ENCODE results near the gene LTBP4. TPM values are rescaled to one million over a fixed set of nuclear protein-coding genes. Genes with fewer than 3 reads are reported as not detected.

LTBP4 gene
- total RNA-seq, 4 donors from 2014 or later, result 134 to 276 (median 196) TPM

DNA sequence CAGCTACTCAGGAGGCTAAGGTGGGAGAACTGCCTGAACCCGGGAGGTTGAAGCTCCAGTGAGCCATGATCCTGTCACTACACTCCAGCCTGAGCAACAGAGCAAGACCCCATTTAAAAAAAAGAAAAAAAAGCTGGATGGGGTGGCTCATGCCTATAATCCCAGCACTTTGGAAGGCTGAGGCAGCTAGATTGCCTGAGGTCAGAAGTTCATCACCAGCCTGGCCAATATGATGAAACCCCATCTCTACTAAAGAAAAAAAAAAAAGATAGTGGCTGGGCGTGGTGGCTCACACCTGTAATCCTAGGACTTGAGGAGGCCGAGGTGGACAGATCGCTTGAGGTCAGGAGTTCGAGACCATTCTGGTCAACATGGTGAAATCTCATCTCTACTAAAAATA is 15.0 kb downstream of the LTBP4 start:
- Histone ChIP-seq H3K27ac (no peak overlapping the region), H3K36me3 (peaks cover 8 to 16% of the 10 kb centered on the region in 2 donors), H3K27me3 (no peaks in the 10 kb centered on the region), H3K4me1 (peaks cover 0 to 8% of the 10 kb centered on the region in 2 donors), H3K9me3 (no peaks in the 10 kb centered on the region), H3K4me3 (replicated peaks in 1 of 3) (no peak overlapping the region)
- WGBS, 2 donors, result 85 to 93% methylated on average over 5 of the region's 5 CpGs
- TF ChIP-seq, protein P1, sequence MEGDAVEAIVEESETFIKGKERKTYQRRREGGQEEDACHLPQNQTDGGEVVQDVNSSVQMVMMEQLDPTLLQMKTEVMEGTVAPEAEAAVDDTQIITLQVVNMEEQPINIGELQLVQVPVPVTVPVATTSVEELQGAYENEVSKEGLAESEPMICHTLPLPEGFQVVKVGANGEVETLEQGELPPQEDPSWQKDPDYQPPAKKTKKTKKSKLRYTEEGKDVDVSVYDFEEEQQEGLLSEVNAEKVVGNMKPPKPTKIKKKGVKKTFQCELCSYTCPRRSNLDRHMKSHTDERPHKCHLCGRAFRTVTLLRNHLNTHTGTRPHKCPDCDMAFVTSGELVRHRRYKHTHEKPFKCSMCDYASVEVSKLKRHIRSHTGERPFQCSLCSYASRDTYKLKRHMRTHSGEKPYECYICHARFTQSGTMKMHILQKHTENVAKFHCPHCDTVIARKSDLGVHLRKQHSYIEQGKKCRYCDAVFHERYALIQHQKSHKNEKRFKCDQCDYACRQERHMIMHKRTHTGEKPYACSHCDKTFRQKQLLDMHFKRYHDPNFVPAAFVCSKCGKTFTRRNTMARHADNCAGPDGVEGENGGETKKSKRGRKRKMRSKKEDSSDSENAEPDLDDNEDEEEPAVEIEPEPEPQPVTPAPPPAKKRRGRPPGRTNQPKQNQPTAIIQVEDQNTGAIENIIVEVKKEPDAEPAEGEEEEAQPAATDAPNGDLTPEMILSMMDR (IDR thresholded peaks at IDR 0.05), result no peak
- TF ChIP-seq POLR2A (IDR thresholded peaks at IDR 0.05), result no peak
- intact Hi-C loops (cut with DNase I), result no loop called here
- DNase-seq, result no peak

- H3K36me3 ChIP-seq, result peaks cover 8 to 20% of the 10 kb centered on the region in 2 donors
- peaks cover 0 to 6% of the 10 kb centered on the region in 2 donors for H3K4me1 ChIP-seq
- no peak overlapping the region for H3K27ac ChIP-seq
- DNase-seq, result no peak
- 95 to 97% methylated on average over 16 to 17 of the region's 17 CpGs for WGBS, 2 donors
- no peaks in the 10 kb centered on the region for H3K27me3 ChIP-seq
- no peak for TF ChIP-seq POLR2A (IDR thresholded peaks at IDR 0.05)
- TF ChIP-seq, protein P1 (IDR thresholded peaks at IDR 0.05), result no peak
- intact Hi-C loops (cut with DNase I), result no loop called here
- no peak overlapping the region for H3K4me3 ChIP-seq (replicated peaks in 1 of 3)
- no peaks in the 10 kb centered on the region for H3K9me3 ChIP-seq
Measured at GRCh38 chr19:40616941-40617340, 15.8 kb downstream of the LTBP4 start.

DNA sequence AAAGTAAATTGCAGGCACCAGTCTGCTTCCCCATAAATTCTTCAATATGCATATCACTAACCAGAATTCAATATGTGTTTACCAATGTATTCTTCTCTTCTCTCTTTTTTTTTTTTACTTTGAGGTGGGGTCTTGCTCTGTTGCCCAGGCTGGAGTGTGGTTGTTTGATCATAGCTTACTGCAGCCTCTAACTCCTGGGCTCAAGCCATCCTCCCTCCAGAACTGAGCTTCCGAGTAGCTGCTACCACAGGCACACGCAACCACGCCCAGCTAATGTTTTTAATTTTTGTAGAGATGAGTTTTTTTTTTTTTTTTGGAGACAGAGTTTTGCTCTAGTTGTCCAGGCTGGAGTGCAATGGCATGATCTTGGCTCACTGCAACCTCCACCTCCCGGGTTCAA is 16.8 kb downstream of the LTBP4 start:
- WGBS, 2 donors, result 94 to 97% methylated on average over 4 of the region's 4 CpGs
- H3K4me1 ChIP-seq, result peaks cover 0 to 6% of the 10 kb centered on the region in 2 donors
- no peaks in the 10 kb centered on the region for H3K27me3 ChIP-seq
- peaks cover 8 to 20% of the 10 kb centered on the region in 2 donors for H3K36me3 ChIP-seq
- H3K9me3 ChIP-seq, result no peaks in the 10 kb centered on the region
- no peak overlapping the region for H3K27ac ChIP-seq
- no peak overlapping the region for H3K4me3 ChIP-seq (replicated peaks in 1 of 3)
- no peak for DNase-seq
- intact Hi-C loops (cut with DNase I), result no loop called here
- TF ChIP-seq POLR2A (IDR thresholded peaks at IDR 0.05), result no peak
- TF ChIP-seq, protein P1 (IDR thresholded peaks at IDR 0.05), result no peak

DNA sequence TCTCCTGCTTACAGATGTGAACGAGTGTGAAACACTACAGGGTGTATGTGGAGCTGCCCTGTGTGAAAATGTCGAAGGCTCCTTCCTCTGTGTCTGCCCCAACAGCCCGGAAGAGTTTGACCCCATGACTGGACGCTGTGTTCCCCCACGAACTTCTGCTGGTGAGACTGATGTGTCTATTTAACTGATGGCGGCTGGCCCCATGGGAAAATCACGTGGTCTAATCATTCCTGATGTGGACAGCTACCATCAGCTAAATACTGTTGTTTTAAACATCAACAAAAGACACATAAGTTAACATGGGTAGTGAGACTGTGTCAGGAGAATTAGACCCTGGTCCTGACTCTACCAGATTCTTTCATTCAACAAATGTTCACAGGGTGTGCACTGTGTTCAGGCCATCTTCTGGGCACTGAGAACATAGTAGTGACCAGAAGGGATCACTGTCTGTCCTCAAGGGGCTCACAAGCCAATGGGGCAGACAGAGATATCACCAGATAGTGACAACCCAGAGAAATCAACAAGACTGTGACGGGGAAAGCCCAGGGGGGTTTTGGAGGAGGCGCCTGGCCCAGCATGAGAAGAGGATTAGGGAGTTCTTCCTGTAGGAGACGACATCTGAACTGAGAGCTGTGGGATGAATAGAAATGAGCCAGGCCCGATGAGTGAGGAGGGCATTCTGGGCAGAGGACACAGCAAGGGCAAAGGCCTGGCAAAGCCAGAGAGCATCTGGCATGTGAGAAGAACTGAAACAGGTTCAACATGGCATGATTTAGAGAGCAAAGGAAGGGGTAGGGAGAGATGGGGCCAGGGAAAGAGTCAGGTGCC is 18.4 kb downstream of the LTBP4 start:
- no peak for DNase-seq
- no peak for TF ChIP-seq POLR2A (IDR thresholded peaks at IDR 0.05)
- TF ChIP-seq, protein P1 (IDR thresholded peaks at IDR 0.05), result no peak
- H3K4me1 ChIP-seq, result peaks cover 0 to 2% of the 10 kb centered on the region in 2 donors
- H3K27me3 ChIP-seq, result no peaks in the 10 kb centered on the region
- H3K36me3 ChIP-seq, result peaks cover 8 to 24% of the 10 kb centered on the region in 2 donors
- H3K27ac ChIP-seq, result no peak overlapping the region
- WGBS, 2 donors, result 70 to 82% methylated on average over 11 of the region's 11 CpGs
- H3K4me3 ChIP-seq (replicated peaks in 1 of 3), result no peak overlapping the region
- no peaks in the 10 kb centered on the region for H3K9me3 ChIP-seq
- intact Hi-C loops (cut with DNase I), result no loop called here

- 93 to 95% methylated on average over 8 of the region's 8 CpGs for WGBS, 2 donors
- H3K27ac ChIP-seq, result no peak overlapping the region
- H3K9me3 ChIP-seq, result no peaks in the 10 kb centered on the region
- no peak overlapping the region for H3K4me3 ChIP-seq (replicated peaks in 1 of 3)
- peaks cover 8 to 24% of the 10 kb centered on the region in 2 donors for H3K36me3 ChIP-seq
- TF ChIP-seq, protein P1 (IDR thresholded peaks at IDR 0.05), result no peak
- no peak for TF ChIP-seq POLR2A (IDR thresholded peaks at IDR 0.05)
- H3K4me1 ChIP-seq, result no peaks in the 10 kb centered on the region
- no peak for DNase-seq
- intact Hi-C loops (cut with DNase I), result no loop called here
- no peaks in the 10 kb centered on the region for H3K27me3 ChIP-seq
Measured at GRCh38 chr19:40620161-40620485, 19.0 kb downstream of the LTBP4 start.
